GM20000 (cell line): Measurements from ENCODE around the gene NTNG2.
"Not testable (repeated sequence)": the region's sequence is repeated elsewhere in the genome, so short reads cannot be mapped to it uniquely, and the experiment has no call there.

Source experiments
- DNase-seq: peaks from one replicate; pipeline ENCODE4 v3.0.0; 2012; ENCODE audit warnings: low spot score
- CTCF ChIP-seq: IDR thresholded peaks from 2 replicates; pipeline ENCODE4 v1.5.1; 2012; ENCODE audit warnings: mild to moderate bottlenecking, control low read depth; ENCODE audit errors: extremely low read depth, missing control alignments

NTNG2 gene

DNA sequence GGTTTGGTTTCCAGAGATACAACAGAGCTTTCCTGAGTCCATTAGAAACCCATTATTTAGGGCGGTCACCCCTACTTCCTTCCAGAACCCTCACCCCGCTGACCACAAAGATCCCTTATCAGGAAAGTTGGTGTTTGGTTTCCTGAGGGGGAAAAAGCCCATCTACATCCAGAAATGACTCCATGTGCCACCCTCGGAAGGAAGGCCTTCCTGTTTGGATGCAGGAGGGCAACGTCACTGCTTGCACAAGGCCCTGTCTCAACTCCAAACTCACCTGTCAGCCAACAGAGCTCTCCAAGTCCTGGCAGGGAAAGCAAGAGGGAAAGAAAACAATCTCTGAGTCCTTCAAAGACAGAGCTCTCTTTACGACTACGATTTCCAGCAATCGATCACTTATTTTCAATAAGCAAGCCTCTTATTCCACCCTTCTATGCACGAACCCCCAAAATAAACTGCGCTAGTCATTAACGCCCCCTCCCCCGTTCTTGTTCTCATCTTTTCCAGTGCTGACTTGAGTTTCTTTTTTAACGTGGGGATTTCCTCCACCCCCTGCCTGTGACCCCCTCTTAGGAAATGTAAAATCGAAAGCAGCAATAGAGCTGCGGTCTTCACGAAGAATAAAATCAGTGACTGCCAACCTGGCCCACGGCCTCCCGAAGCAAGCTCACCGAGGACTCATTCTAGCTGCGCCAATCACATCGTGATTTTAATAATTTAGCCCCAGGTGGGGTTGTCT lies 35.7 kb upstream of the NTNG2 start:
- DNase-seq: no peak
- TF ChIP-seq CTCF: no peak

DNA sequence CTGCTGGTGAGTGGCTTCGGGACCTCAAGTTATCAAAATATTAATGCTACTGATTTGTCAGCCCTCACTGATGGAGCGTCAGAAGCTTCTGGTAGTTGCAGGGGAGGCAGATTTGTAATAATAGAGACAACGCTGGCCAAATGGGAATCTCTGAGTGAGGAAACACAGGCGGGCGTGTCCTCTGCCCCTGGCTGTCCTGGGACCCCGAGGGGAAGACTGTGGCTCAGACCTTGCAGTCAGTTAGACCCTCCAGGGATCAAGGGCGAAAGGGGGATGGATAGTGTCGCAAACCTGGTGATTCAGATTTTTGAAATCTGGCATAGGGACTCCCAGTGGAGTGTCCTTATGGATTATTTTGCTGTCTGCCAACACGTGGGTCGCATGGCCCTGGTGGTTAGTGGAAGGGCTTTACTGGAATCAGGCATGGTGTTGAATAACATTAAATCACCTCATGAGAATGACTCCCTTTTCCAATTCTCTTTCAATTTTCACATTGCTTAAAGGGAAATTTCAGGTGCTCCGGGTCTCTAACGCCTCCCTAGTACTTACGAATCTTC lies 35.1 kb upstream of the NTNG2 start:
- TF ChIP-seq CTCF: no peak

GRCh38 chr9:132127888-132128534 lies 33.8 kb upstream of the NTNG2 start:
- DNase-seq: no peak

More for the DNA sequence above, 35.1 kb upstream of the NTNG2 start:
- no peak for DNase-seq

GRCh38 chr9:132129535-132129934 lies 32.3 kb upstream of the NTNG2 start:
- TF ChIP-seq CTCF: no peak
- DNase-seq: no peak

More at GRCh38 chr9:132127888-132128534, 33.8 kb upstream of the NTNG2 start:
- TF ChIP-seq CTCF: no peak

DNA sequence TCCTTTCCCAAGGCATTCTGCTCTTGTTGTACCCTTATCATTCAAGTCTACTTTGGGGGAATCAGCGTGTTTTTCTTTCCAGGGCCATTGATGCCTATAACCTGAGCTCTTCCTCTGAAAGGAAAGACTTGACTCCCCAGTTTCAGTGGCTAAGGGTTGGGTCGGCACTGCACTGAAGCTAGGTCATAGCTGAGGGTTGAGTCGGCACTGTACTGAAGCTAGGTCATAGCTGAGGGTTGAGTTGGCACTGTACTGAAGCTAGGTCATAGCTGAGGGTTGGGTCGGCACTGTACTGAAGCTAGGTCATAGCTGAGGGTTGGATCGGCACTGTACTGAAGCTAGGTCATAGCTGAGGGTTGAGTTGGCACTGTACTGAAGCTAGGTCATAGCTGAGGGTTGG lies 27.8 kb upstream of the NTNG2 start:
- not testable (repeated sequence) for DNase-seq

GRCh38 chr9:132135456-132135855 lies 26.4 kb upstream of the NTNG2 start:
- DNase-seq: no peak
- no peak for TF ChIP-seq CTCF

DNA sequence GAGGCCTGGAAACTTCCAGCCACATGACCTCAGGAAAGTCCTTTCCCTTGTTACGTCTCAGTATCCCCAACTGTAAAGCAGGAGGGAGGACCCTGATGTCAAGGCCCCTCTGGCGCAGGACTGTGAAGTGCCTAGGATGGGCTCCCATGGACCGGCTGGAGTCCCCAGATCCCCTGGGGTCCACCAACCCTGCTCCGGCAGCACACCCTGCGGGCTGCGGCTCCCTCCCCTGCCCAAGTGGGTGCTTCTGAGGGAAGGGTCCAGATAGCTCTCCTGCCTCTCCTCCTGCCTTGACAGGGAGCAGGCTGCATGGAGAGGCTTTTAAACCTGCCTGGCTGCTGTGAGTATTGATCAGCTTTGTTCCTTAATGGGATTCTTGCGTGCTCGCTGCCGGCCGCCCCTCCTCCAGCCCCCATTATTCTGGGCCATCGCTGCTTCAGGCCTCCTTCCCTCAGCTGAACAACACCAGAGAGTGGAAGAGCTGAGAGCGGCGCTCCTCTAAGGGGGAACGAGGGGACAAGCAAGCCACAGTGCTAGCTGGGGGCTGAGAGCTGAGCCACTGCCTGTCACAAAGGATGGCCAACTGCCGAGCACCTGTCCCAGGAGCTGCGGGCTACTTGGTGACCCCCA lies 25.6 kb upstream of the NTNG2 start:
- no peak for TF ChIP-seq CTCF
- no peak for DNase-seq
